Measurements from ENCODE around the gene DLGAP1.

- TF ChIP-seq POLR2AphosphoS5 (IDR thresholded peaks at IDR 0.05) (no peak), CTCF (IDR thresholded peaks at IDR 0.05; ENCODE audit: poor library complexity, severe bottlenecking) (no peak), RAD21 (conservative IDR thresholded peaks at IDR 0.05) (no peak), EP300 (conservative IDR thresholded peaks at IDR 0.05; ENCODE audit: poor library complexity, severe bottlenecking) (no peak), EZH2 (IDR thresholded peaks at IDR 0.05; ENCODE audit: borderline replicate concordance, insufficient read depth, low read length, poor library complexity, severe bottlenecking) (no peak), TAF1 (IDR thresholded peaks at IDR 0.05; ENCODE audit: low read depth) (no peak)
- TF ChIP-seq, protein P1, sequence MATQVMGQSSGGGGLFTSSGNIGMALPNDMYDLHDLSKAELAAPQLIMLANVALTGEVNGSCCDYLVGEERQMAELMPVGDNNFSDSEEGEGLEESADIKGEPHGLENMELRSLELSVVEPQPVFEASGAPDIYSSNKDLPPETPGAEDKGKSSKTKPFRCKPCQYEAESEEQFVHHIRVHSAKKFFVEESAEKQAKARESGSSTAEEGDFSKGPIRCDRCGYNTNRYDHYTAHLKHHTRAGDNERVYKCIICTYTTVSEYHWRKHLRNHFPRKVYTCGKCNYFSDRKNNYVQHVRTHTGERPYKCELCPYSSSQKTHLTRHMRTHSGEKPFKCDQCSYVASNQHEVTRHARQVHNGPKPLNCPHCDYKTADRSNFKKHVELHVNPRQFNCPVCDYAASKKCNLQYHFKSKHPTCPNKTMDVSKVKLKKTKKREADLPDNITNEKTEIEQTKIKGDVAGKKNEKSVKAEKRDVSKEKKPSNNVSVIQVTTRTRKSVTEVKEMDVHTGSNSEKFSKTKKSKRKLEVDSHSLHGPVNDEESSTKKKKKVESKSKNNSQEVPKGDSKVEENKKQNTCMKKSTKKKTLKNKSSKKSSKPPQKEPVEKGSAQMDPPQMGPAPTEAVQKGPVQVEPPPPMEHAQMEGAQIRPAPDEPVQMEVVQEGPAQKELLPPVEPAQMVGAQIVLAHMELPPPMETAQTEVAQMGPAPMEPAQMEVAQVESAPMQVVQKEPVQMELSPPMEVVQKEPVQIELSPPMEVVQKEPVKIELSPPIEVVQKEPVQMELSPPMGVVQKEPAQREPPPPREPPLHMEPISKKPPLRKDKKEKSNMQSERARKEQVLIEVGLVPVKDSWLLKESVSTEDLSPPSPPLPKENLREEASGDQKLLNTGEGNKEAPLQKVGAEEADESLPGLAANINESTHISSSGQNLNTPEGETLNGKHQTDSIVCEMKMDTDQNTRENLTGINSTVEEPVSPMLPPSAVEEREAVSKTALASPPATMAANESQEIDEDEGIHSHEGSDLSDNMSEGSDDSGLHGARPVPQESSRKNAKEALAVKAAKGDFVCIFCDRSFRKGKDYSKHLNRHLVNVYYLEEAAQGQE (IDR thresholded peaks at IDR 0.05; ENCODE audit: borderline replicate concordance), result no peak
These were observed 195.0 kb downstream of the DLGAP1 start for GRCh38 chr18:4260107-4260506.

Measured in neural cell (in vitro differentiated cells).